IMR-90 (cell line): ENCODE results near the gene RUNX1. TPM values are rescaled to one million over a fixed set of nuclear protein-coding genes. Genes with fewer than 3 reads are reported as not detected.
A peak's percentile ranks its signal among the peaks of the same experiment; 100 is the strongest.

ENCODE experiments used
- ATAC-seq: fragments of 200-7000 bp; cut with Tn5 transposase; 2 replicates; pipeline ENCODE4 v1.9.1; 2020; ENCODE audit warnings: low read depth, mild to moderate bottlenecking, moderate library complexity
- BruUV-seq: library from RNA; stranded (reverse); fragments of 400-500 nt; replicated peaks from 2 replicates; lab custom pipeline; 2021; lab: Mats Ljungman, UMichigan
- CTCF ChIA-PET: fragments of 300-600 bp; formaldehyde crosslinking; extraction: SDS; loops from one replicate; lab custom pipeline; 2021; ENCODE audit warnings: antibody characterized with exemption; lab: Yijun Ruan, JAX
- POLR2A ChIA-PET: fragments of 300-600 bp; sonication (Branson Sonifier 250); formaldehyde crosslinking; loops from one replicate; lab custom pipeline; 2022; ENCODE audit warnings: antibody characterized with exemption; ENCODE audit not compliant: unreplicated experiment; lab: Charles Lee
- DNase-seq: peaks from one replicate; pipeline ENCODE4 v3.0.0; 2013
- H2AFZ ChIP-seq: replicated peaks from 2 replicates; pipeline ENCODE3; 2013; ENCODE audit warnings: low read length, mild to moderate bottlenecking; ENCODE audit not compliant: poor library complexity
- H2AK5ac ChIP-seq: 2 replicates; pipeline ENCODE4 v1.6.1; 2013; ENCODE audit warnings: low read depth, low read length, inconsistent platforms
- H2AK9ac ChIP-seq: replicated peaks from 2 replicates; pipeline ENCODE3; 2013; ENCODE audit warnings: mild to moderate bottlenecking, low read depth, low read length, moderate library complexity; ENCODE audit not compliant: poor library complexity
- H2BK120ac ChIP-seq: 2 replicates; pipeline ENCODE4 v1.6.1; 2013; ENCODE audit warnings: low read depth, low read length, inconsistent platforms
- H2BK15ac ChIP-seq: 3 replicates; pipeline ENCODE4 v1.6.1; 2013; ENCODE audit warnings: low read depth, low read length, inconsistent platforms
- H2BK20ac ChIP-seq: 2 replicates; pipeline ENCODE4 v1.6.1; 2013; ENCODE audit warnings: low read depth, mild to moderate bottlenecking, inconsistent platforms, low read length, moderate library complexity
- H2BK5ac ChIP-seq: 2 replicates; pipeline ENCODE4 v1.6.1; 2013; ENCODE audit warnings: mild to moderate bottlenecking, low read depth, low read length, inconsistent platforms; ENCODE audit not compliant: poor library complexity, severe bottlenecking
- H3K14ac ChIP-seq: replicated peaks from 2 replicates; pipeline ENCODE4 v1.6.1; 2013; ENCODE audit warnings: low read depth, low read length, inconsistent platforms
- H3K18ac ChIP-seq: 2 replicates; pipeline ENCODE4 v1.6.1; 2013; ENCODE audit warnings: low read depth, low read length, control low read depth
- H3K23ac ChIP-seq: 2 replicates; pipeline ENCODE4 v1.6.1; 2013; ENCODE audit warnings: low read depth, low read length, inconsistent platforms
- H3K27ac ChIP-seq: 2 replicates; pipeline ENCODE4 v1.5.1; 2013; ENCODE audit warnings: mild to moderate bottlenecking, control low read depth, low read length; ENCODE audit not compliant: insufficient read depth
- H3K27me3 ChIP-seq: 2 replicates; pipeline ENCODE4 v1.6.1; 2013; ENCODE audit warnings: low read length; ENCODE audit not compliant: control insufficient read depth, insufficient read depth
- H3K36me3 ChIP-seq: 2 replicates; pipeline ENCODE4 v1.6.1; 2013; ENCODE audit warnings: low read length, mixed read lengths; ENCODE audit not compliant: control insufficient read depth, insufficient read depth
- H3K4ac ChIP-seq: 2 replicates; pipeline ENCODE4 v1.6.1; 2013; ENCODE audit warnings: low read depth, low read length, inconsistent platforms
- H3K4me1 ChIP-seq: 2 replicates; pipeline ENCODE4 v1.6.1; 2013; ENCODE audit warnings: low read length, mixed read lengths; ENCODE audit not compliant: control insufficient read depth, insufficient read depth
- H3K4me2 ChIP-seq: 2 replicates; pipeline ENCODE4 v1.6.1; 2013; ENCODE audit warnings: low read depth, mild to moderate bottlenecking, control low read depth, low read length, moderate library complexity
- H3K4me3 ChIP-seq: 2 replicates; pipeline ENCODE4 v1.5.1; 2013; ENCODE audit warnings: low read depth, mild to moderate bottlenecking, control low read depth, low read length, moderate library complexity; ENCODE audit not compliant: insufficient read depth
- H3K56ac ChIP-seq: 2 replicates; pipeline ENCODE4 v1.6.1; 2013; ENCODE audit warnings: low read length, inconsistent platforms; ENCODE audit not compliant: insufficient read depth; ENCODE audit errors: extremely low read depth
- H3K79me1 ChIP-seq, 2 experiments: 2 replicates each; pipeline ENCODE4 v1.6.1; 2013; ENCODE audit warnings: low read length in 2 of 2, inconsistent platforms in 1 of 2, low read depth in 1 of 2
- H3K9ac ChIP-seq: 2 replicates; pipeline ENCODE4 v1.6.1; 2013; ENCODE audit warnings: low read depth, low read length, control low read depth
- H3K9me1 ChIP-seq: 2 replicates; pipeline ENCODE4 v1.6.1; 2013; ENCODE audit warnings: low read length, inconsistent platforms; ENCODE audit not compliant: insufficient read depth
- H3K9me3 ChIP-seq: 2 replicates; pipeline ENCODE4 v1.6.1; 2013; ENCODE audit warnings: low read length; ENCODE audit not compliant: control insufficient read depth, insufficient read depth
- H4K20me1 ChIP-seq: 2 replicates; pipeline ENCODE4 v1.6.1; 2013; ENCODE audit warnings: low read length, inconsistent platforms; ENCODE audit not compliant: insufficient read depth
- H4K5ac ChIP-seq: 2 replicates; pipeline ENCODE4 v1.6.1; 2013; ENCODE audit warnings: mild to moderate bottlenecking, low read depth, low read length, control low read depth
- H4K8ac ChIP-seq, 2 experiments: 2 replicates each; pipeline ENCODE4 v1.6.1; 2013; ENCODE audit warnings: low read depth in 2 of 2, low read length in 2 of 2, control low read depth in 1 of 2, inconsistent platforms in 1 of 2
- H4K91ac ChIP-seq: 2 replicates; pipeline ENCODE4 v1.6.1; 2013; ENCODE audit warnings: low read depth, low read length, inconsistent platforms; ENCODE audit not compliant: insufficient read depth
- FOS ChIP-seq: fragments of 150-350 bp; IDR thresholded peaks from 2 replicates; pipeline ENCODE4 v1.6.1; 2016; ENCODE audit warnings: low read depth, low read length
- MAFK ChIP-seq: IDR thresholded peaks from 2 replicates; pipeline ENCODE4 v1.6.1; 2012; ENCODE audit warnings: low read depth, low read length, improper control_type of control experiment
- NFE2L2 ChIP-seq: fragments of 150-350 bp; IDR thresholded peaks from 2 replicates; pipeline ENCODE4 v1.6.1; 2016; ENCODE audit warnings: low read depth, mild to moderate bottlenecking, low read length
- RCOR1 ChIP-seq: IDR thresholded peaks from 2 replicates; pipeline ENCODE4 v1.6.1; 2012; ENCODE audit warnings: mild to moderate bottlenecking, low read length, improper control_type of control experiment; ENCODE audit not compliant: insufficient replicate concordance
- WGBS, 2 experiments: methylation state at CpG; one replicate each; pipeline versions ENCODE4 v1.1.5 to v1.1.7; 2013; ENCODE audit warnings: missing lambda C conversion rate in 2 of 2; ENCODE audit not compliant: insufficient read length in 1 of 2; ENCODE audit errors: extremely low coverage in 2 of 2; 5-methylcytosine and 5-hydroxymethylcytosine counted together
- dilution Hi-C: fragments of 300-500 bp; cut with HindIII; formaldehyde crosslinking; loops from one replicate; pipeline ENCODE4 v1.14.3; 2018; ENCODE audit warnings: low sequenced_read_pairs; ENCODE audit not compliant: unreplicated experiment
- in situ Hi-C: fragments of 300-500 bp; cut with MboI; formaldehyde crosslinking; loops from 3 replicates; pipeline ENCODE4 v1.14.3; 2019; ENCODE audit warnings: low sequenced_read_pairs, inconsistent platforms, mixed read lengths
- intact Hi-C: fragments of 100-400 bp; cut with micrococcal nuclease; formaldehyde crosslinking; loops from 2 replicates; pipeline ENCODE4 v1.10.0; 2022
- polyA plus RNA-seq, 3 experiments: library from polyadenylated mRNA; depleted of rRNA; stranded (reverse); fragments of >200 nt; gene quantifications; 2 replicates each; pipeline ENCODE4 v1.2.3, GENCODE V29; 2012; ENCODE audit warnings: low replicate concordance in 1 of 3
- total RNA-seq: library from RNA; depleted of rRNA; stranded (reverse); fragments of >200 nt; gene quantifications from 2 replicates; pipeline ENCODE4 v1.2.3, GENCODE V29; 2012
- TF ChIP-seq, protein P1 (sequence below): conservative IDR thresholded peaks from 2 replicates; pipeline ENCODE4 v1.5.1; 2012; ENCODE audit warnings: mild to moderate bottlenecking, low read depth, low read length, improper control_type of control experiment

Gene RUNX1
- total and polyA plus RNA-seq, 2 of the 4 experiments (the other 2 are of a cell fraction) = 34.5 to 56.5 TPM

DNA sequence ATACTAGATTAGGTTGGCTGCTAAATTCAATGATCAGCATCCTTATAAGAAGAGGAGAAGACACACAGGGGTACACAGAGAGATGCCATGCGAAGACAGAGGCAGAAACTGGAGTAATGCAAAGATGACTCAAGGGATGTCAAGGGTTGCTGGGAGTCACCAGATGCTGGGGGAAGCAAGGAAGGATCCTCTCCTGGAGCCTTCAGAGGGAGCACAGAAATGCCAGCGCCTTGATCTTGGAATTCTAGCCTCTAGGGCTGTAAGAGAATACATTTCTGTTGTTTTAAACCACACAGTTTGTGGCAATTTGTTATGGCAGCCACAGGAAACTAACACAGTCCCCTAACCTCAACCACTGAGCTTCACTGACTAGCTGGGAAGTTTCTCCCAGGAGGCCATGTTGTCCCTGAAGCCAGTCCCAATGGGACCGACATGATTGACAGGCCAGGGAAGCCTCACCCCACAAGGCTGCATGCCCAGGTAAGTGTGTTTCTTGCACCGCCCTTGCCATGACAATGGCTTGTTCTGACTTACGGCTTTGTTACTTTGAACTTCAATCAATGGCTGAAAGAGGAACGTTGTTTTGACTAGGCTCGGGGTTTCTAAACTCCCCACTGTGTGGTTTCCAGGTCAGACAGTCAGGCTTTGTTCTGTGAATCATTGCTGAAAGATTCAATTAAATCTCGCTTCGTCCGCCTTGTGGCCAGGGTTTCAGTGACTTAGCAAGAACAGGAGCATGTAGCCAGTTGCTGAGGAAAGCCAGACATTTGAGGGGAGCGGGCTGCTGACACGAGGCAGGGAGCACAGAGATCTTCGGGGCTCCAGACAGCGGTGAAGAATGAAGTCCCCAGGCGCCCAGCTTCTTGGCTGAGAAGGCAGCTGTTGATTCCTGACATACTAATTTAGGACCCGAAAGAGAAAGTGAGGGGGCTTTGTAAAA lies 62.3 kb downstream of the RUNX1 start:
- no TSS peak for BruUV-seq
- Histone ChIP-seq H4K5ac (peak overlapping the region; percentile 9; the same call in 1 of the 2 replicates), H3K9ac (no peak overlapping the region), H3K79me1 (peaks cover 0 to 23% of the 10 kb centered on the region in 2 experiments; a peak in 2 of 4 replicates), H3K36me3 (no peaks in the 10 kb centered on the region), H3K9me1 (peaks cover 23% of the 10 kb centered on the region), H3K14ac (peak overlapping the region; percentile 90), H3K9me3 (no peaks in the 10 kb centered on the region), H3K4ac (peak overlapping the region; percentile 92), H3K4me2 (no peak overlapping the region), H2BK5ac (peak overlapping the region; percentile 40), H2AK9ac (peak overlapping the region; percentile 79), H2BK20ac (peak overlapping the region; percentile 88), H2BK15ac (peak overlapping the region; percentile 89; the same call in 1 of the 3 replicates), H2AK5ac (peak overlapping the region; percentile 89), H2AFZ (peak overlapping the region; percentile 68), H3K27ac (no peak overlapping the region; the same call in 1 of the 2 replicates), H3K4me3 (no peak overlapping the region), H3K56ac (no peak overlapping the region; the same call in 1 of the 2 replicates), H3K23ac (peak overlapping the region; percentile 77), H4K8ac (peak overlapping the region; percentile 32 to 77; a peak in 3 of 4 replicates), H3K4me1 (peaks cover 14% of the 10 kb centered on the region), H4K91ac (peak overlapping the region; percentile 59), H3K27me3 (no peaks in the 10 kb centered on the region), H2BK120ac (peak overlapping the region; percentile 85), H4K20me1 (no peaks in the 10 kb centered on the region), H3K18ac (peak overlapping the region; percentile 38; the same call in 1 of the 2 replicates)
- DNase-seq = peak; percentile 81
- dilution Hi-C loops = no loop called here
- intact Hi-C loops = no loop called here
- WGBS, 2 experiments = 62% methylated on average over 5 of the region's 16 CpGs; no CpG with 5 or more reads in 1 of the 2 experiments
- TF ChIP-seq NFE2L2 (peak; percentile 74), FOS (peak; percentile 38; the same call in 1 of the 2 replicates), MAFK (0 out of 2 replicates have a peak, but pooled peaks have one; percentile 6), RCOR1 (no peak)
- TF ChIP-seq, protein P1, sequence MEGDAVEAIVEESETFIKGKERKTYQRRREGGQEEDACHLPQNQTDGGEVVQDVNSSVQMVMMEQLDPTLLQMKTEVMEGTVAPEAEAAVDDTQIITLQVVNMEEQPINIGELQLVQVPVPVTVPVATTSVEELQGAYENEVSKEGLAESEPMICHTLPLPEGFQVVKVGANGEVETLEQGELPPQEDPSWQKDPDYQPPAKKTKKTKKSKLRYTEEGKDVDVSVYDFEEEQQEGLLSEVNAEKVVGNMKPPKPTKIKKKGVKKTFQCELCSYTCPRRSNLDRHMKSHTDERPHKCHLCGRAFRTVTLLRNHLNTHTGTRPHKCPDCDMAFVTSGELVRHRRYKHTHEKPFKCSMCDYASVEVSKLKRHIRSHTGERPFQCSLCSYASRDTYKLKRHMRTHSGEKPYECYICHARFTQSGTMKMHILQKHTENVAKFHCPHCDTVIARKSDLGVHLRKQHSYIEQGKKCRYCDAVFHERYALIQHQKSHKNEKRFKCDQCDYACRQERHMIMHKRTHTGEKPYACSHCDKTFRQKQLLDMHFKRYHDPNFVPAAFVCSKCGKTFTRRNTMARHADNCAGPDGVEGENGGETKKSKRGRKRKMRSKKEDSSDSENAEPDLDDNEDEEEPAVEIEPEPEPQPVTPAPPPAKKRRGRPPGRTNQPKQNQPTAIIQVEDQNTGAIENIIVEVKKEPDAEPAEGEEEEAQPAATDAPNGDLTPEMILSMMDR = 0 out of 2 replicates have a peak, but pooled peaks have one; percentile 14
- in situ Hi-C loops = no loop called here
- ChIA-PET POLR2A (no interaction called here), CTCF (no interaction called here)
- ATAC-seq = no peak
